Measurements from ENCODE around the gene PNKD. TPM values are rescaled to one million over a fixed set of nuclear protein-coding genes. Genes with fewer than 3 reads are reported as not detected.

Gene PNKD
- total and polyA plus RNA-seq, 8 donors = 35.1 to 121 (median 111) TPM

GRCh38 chr2:218334531-218334930 is 64.2 kb downstream of the PNKD start:
- Histone ChIP-seq H3K27ac (no peak overlapping the region), H3K27me3 (no peaks in the 10 kb centered on the region)
- no peak for DNase-seq

GRCh38 chr2:218340656-218341055 is 70.3 kb downstream of the PNKD start:
- DNase-seq = no peak
- Histone ChIP-seq H3K4me1 (peaks cover 0 to 12% (median 6%) of the 10 kb centered on the region in 4 donors), H3K9me3 (no peaks in the 10 kb centered on the region), H3K27me3 (no peaks in the 10 kb centered on the region), H3K4me3 (no peak overlapping the region), H3K36me3 (peaks cover 0 to 56% (median 50%) of the 10 kb centered on the region in 4 donors), H3K27ac (no peak overlapping the region)
- 88 to 92% (median 91%) methylated on average over 9 of the region's 9 CpGs for WGBS, 5 donors
- TF ChIP-seq POLR2A (IDR thresholded peaks at IDR 0.05) (no peak), POLR2AphosphoS5 (IDR thresholded peaks at IDR 0.05) (no peak), CTCF (IDR thresholded peaks at IDR 0.05) (no peak), EP300 (IDR thresholded peaks at IDR 0.05) (no peak)
- intact Hi-C loops (cut with DNase I; ENCODE audit: low total_unique reads) = no loop called here

More at GRCh38 chr2:218334531-218334930, 64.2 kb downstream of the PNKD start:
- Histone ChIP-seq H3K4me3 (no peak overlapping the region), H3K36me3 (peaks cover 0 to 3% (median under 1%) of the 10 kb centered on the region in 4 donors), H3K4me1 (peaks cover 0 to 49% (median 11%) of the 10 kb centered on the region in 4 donors), H3K9me3 (no peaks in the 10 kb centered on the region)
- WGBS, 5 donors = 98 to 100% (median 100%) methylated on average over 3 of the region's 3 CpGs
- intact Hi-C loops (cut with DNase I; ENCODE audit: low total_unique reads) = no loop called here
- no peak for TF ChIP-seq POLR2AphosphoS5 (IDR thresholded peaks at IDR 0.05)
- TF ChIP-seq POLR2A (IDR thresholded peaks at IDR 0.05) = no peak
- TF ChIP-seq EP300 (IDR thresholded peaks at IDR 0.05) = no peak
- TF ChIP-seq CTCF (IDR thresholded peaks at IDR 0.05) = no peak

- peaks cover 0 to 12% (median 5%) of the 10 kb centered on the region in 4 donors for H3K4me1 ChIP-seq
- H3K4me3 ChIP-seq = no peak overlapping the region
- WGBS, 5 donors = 92 to 96% (median 95%) methylated on average over 4 to 8 of the region's 8 CpGs
- H3K9me3 ChIP-seq = no peaks in the 10 kb centered on the region
- no peak for TF ChIP-seq CTCF (IDR thresholded peaks at IDR 0.05)
- no peak for TF ChIP-seq EP300 (IDR thresholded peaks at IDR 0.05)
- no peak for TF ChIP-seq POLR2AphosphoS5 (IDR thresholded peaks at IDR 0.05)
- no peak for TF ChIP-seq POLR2A (IDR thresholded peaks at IDR 0.05)
- H3K27me3 ChIP-seq = no peaks in the 10 kb centered on the region
- H3K36me3 ChIP-seq = peaks cover 0 to 62% (median 56%) of the 10 kb centered on the region in 4 donors
- DNase-seq = no peak
- H3K27ac ChIP-seq = no peak overlapping the region
- intact Hi-C loops (cut with DNase I; ENCODE audit: low total_unique reads) = no loop called here
Measured at GRCh38 chr2:218341381-218341780, 71.1 kb downstream of the PNKD start.

- 75 to 95% (median 91%) methylated on average over 5 of the region's 5 CpGs for WGBS, 5 donors
- no peak for DNase-seq
- Histone ChIP-seq H3K9me3 (no peaks in the 10 kb centered on the region), H3K4me1 (peaks cover 0 to 12% (median 5%) of the 10 kb centered on the region in 4 donors), H3K4me3 (no peak overlapping the region), H3K27ac (no peak overlapping the region), H3K27me3 (no peaks in the 10 kb centered on the region), H3K36me3 (peaks cover 0 to 66% (median 60%) of the 10 kb centered on the region in 4 donors)
- intact Hi-C loops (cut with DNase I; ENCODE audit: low total_unique reads) = no loop called here
- no peak for TF ChIP-seq POLR2A (IDR thresholded peaks at IDR 0.05)
- no peak for TF ChIP-seq CTCF (IDR thresholded peaks at IDR 0.05)
- TF ChIP-seq POLR2AphosphoS5 (IDR thresholded peaks at IDR 0.05) = no peak
- no peak for TF ChIP-seq EP300 (IDR thresholded peaks at IDR 0.05)
Measured at GRCh38 chr2:218342837-218343236, 72.5 kb downstream of the PNKD start.

Measured in stomach (tissue), 9 donors.